Smooth muscle cell (in vitro differentiated cells): ENCODE data around the gene AKR1A1. TPM values are rescaled to one million over a fixed set of nuclear protein-coding genes. Genes with fewer than 3 reads are reported as not detected.

Experiments
- DNase-seq: peaks from one replicate; lab custom pipeline; 2025; ENCODE audit not compliant: unreplicated experiment; lab: John Stamatoyannopoulos, UW
- H2AFZ ChIP-seq: fragments of 200-600 bp; sonication (generic); 2 replicates; pipeline ENCODE4 v1.6.0; 2016; ENCODE audit warnings: antibody characterized with exemption, low read depth, mild to moderate bottlenecking
- H3F3A ChIP-seq: fragments of 200-600 bp; sonication (generic); 2 replicates; pipeline ENCODE4 v1.6.0; 2017; ENCODE audit warnings: antibody characterized with exemption, low read depth
- H3K27ac ChIP-seq: fragments of 200-600 bp; sonication (generic); 2 replicates; pipeline ENCODE4 v1.5.1; 2016; ENCODE audit warnings: low read depth, mild to moderate bottlenecking
- H3K27me3 ChIP-seq: fragments of 200-600 bp; sonication (generic); 2 replicates; pipeline ENCODE4 v1.6.1; 2016; ENCODE audit warnings: low read depth, mild to moderate bottlenecking
- H3K36me3 ChIP-seq: fragments of 200-600 bp; sonication (generic); 2 replicates; pipeline ENCODE4 v1.5.1; 2016; ENCODE audit warnings: low read depth
- H3K4me1 ChIP-seq: fragments of 200-600 bp; sonication (generic); 2 replicates; pipeline ENCODE4 v1.5.1; 2016; ENCODE audit warnings: low read depth
- H3K4me2 ChIP-seq: fragments of 200-600 bp; sonication (generic); 2 replicates; pipeline ENCODE4 v1.6.0; 2016; ENCODE audit warnings: mild to moderate bottlenecking
- H3K4me3 ChIP-seq: fragments of 200-600 bp; sonication (generic); 2 replicates; pipeline ENCODE4 v1.5.1; 2016; ENCODE audit warnings: mild to moderate bottlenecking
- H3K79me2 ChIP-seq: fragments of 200-600 bp; sonication (generic); 2 replicates; pipeline ENCODE4 v1.6.0; 2016; ENCODE audit warnings: low read depth, mild to moderate bottlenecking
- H3K9ac ChIP-seq: fragments of 200-600 bp; sonication (generic); 2 replicates; pipeline ENCODE4 v1.6.0; 2016; ENCODE audit warnings: low read depth
- H3K9me3 ChIP-seq: fragments of 200-600 bp; sonication (generic); replicated peaks from 2 replicates; pipeline ENCODE4 v1.5.1; 2016; ENCODE audit warnings: low read depth
- H4K20me1 ChIP-seq: fragments of 200-600 bp; sonication (generic); 2 replicates; pipeline ENCODE4 v1.6.0; 2016; ENCODE audit warnings: low read depth
- CTCF ChIP-seq: fragments of 200-600 bp; sonication (generic); IDR thresholded peaks from 2 replicates; pipeline ENCODE4 v1.5.1; 2017; ENCODE audit warnings: borderline replicate concordance, mild to moderate bottlenecking, antibody characterized with exemption; ENCODE audit not compliant: insufficient read depth, poor library complexity, severe bottlenecking
- WGBS: methylation state at CpG from one replicate; pipeline ENCODE4 v1.1.7; 2016; ENCODE audit warnings: low lambda C conversion rate; 5-methylcytosine and 5-hydroxymethylcytosine counted together
- polyA plus RNA-seq: library from polyadenylated mRNA; unstranded; fragments of >200 nt; fragmentation: Nextera tagmentation; extraction: Ambion mirVana; gene quantifications from 2 replicates; pipeline ENCODE4 v1.2.1, GENCODE V29; 2016
- total RNA-seq: library from RNA; depleted of rRNA; stranded (reverse); fragments of >200 nt; gene quantifications from 2 replicates; pipeline ENCODE4 v1.2.3, GENCODE V29; 2014

AKR1A1 gene
- total RNA-seq (64.1 and 91.4 TPM in 2 replicates), polyA plus RNA-seq (135 and 148 TPM in 2 replicates)

GRCh38 chr1:45550401-45551351 lies at the start of gene AKR1A1:
Gene AKR1A1, plus strand, starts transcription at chr1:45550826. Its CDS starts 10,969 bp downstream, at chr1:45561795.
- H3K36me3 ChIP-seq, result no peaks in the 10 kb centered on the region
- H3K4me3 ChIP-seq, result peak within 1 kb of the TSS; percentile 66
- no peak within 1 kb of the TSS for H3K9ac ChIP-seq
- peaks cover 5% of the 10 kb centered on the region for H3K4me1 ChIP-seq
- peak within 1 kb of the TSS; percentile 96 for H2AFZ ChIP-seq
- 4% methylated on average over 45 of the region's 47 CpGs for WGBS
- H3K79me2 ChIP-seq, result peaks cover 6% of the 10 kb centered on the region
- H3K4me2 ChIP-seq, result peak within 1 kb of the TSS; percentile 89
- no peak within 1 kb of the TSS for H3K27ac ChIP-seq
- no peaks in the 10 kb centered on the region for H3K9me3 ChIP-seq
- H3K27me3 ChIP-seq, result no peaks in the 10 kb centered on the region
- H4K20me1 ChIP-seq, result peaks cover 8% of the 10 kb centered on the region
- H3F3A ChIP-seq, result no peaks in the 10 kb centered on the region
- DNase-seq, result peak; percentile 27
- TF ChIP-seq CTCF, result no peak

- Histone ChIP-seq H3F3A (no peaks in the 10 kb centered on the region), H3K4me3 (no peak overlapping the region), H4K20me1 (no peaks in the 10 kb centered on the region), H3K36me3 (no peaks in the 10 kb centered on the region), H3K9me3 (no peaks in the 10 kb centered on the region), H3K4me2 (no peak overlapping the region), H3K79me2 (no peaks in the 10 kb centered on the region), H3K9ac (no peak overlapping the region), H3K4me1 (peaks cover 8% of the 10 kb centered on the region), H3K27ac (no peak overlapping the region), H3K27me3 (no peaks in the 10 kb centered on the region), H2AFZ (no peak overlapping the region)
- WGBS, result 100% methylated on average over 2 of the region's 2 CpGs
- no peak for DNase-seq
- TF ChIP-seq CTCF, result no peak
Measured at GRCh38 chr1:45501505-45501859, 49.1 kb upstream of the AKR1A1 start.

GRCh38 chr1:45503462-45504360 lies 46.9 kb upstream of the AKR1A1 start:
- no peak overlapping the region for H3K9ac ChIP-seq
- H3K27me3 ChIP-seq, result no peaks in the 10 kb centered on the region
- H2AFZ ChIP-seq, result no peak overlapping the region
- peaks cover 7% of the 10 kb centered on the region for H3F3A ChIP-seq
- H3K27ac ChIP-seq, result no peak overlapping the region
- no peak for DNase-seq
- 93% methylated on average over 14 of the region's 14 CpGs for WGBS
- TF ChIP-seq CTCF, result no peak
- H3K4me3 ChIP-seq, result no peak overlapping the region
- no peaks in the 10 kb centered on the region for H3K9me3 ChIP-seq
- peaks cover 8% of the 10 kb centered on the region for H3K4me1 ChIP-seq
- no peaks in the 10 kb centered on the region for H3K79me2 ChIP-seq
- no peaks in the 10 kb centered on the region for H4K20me1 ChIP-seq
- H3K36me3 ChIP-seq, result no peaks in the 10 kb centered on the region
- H3K4me2 ChIP-seq, result no peak overlapping the region
